GM10266 (cell line): ENCODE data around the gene RUNX3.
A peak's percentile ranks its signal among the peaks of the same experiment; 100 is the strongest.

ENCODE experiments used
- DNase-seq: peaks from one replicate; pipeline ENCODE4 v3.0.0; 2012; ENCODE audit errors: extremely low spot score
- CTCF ChIP-seq: IDR thresholded peaks from 2 replicates; pipeline ENCODE4 v1.5.1; 2012; ENCODE audit warnings: mild to moderate bottlenecking, low read depth; ENCODE audit not compliant: control insufficient read depth, insufficient read depth; ENCODE audit errors: missing control alignments

RUNX3 gene

GRCh38 chr1:24900985-24901781, 28.9 kb downstream of the RUNX3 start:
- no peak for TF ChIP-seq CTCF
- peak; percentile 61 for DNase-seq

GRCh38 chr1:24900486-24900849, 29.6 kb downstream of the RUNX3 start:
- TF ChIP-seq CTCF: no peak
- DNase-seq: peak; percentile 39

GRCh38 chr1:24899581-24900485, 30.2 kb downstream of the RUNX3 start:
- DNase-seq: peak; percentile 53
- TF ChIP-seq CTCF: no peak

GRCh38 chr1:24898909-24899439, 31.1 kb downstream of the RUNX3 start:
- DNase-seq: peak; percentile 14
- no peak for TF ChIP-seq CTCF

- DNase-seq: peak; percentile 76
- TF ChIP-seq CTCF: peak; percentile 90
These were observed 31.7 kb downstream of the RUNX3 start for GRCh38 chr1:24898152-24898908.

GRCh38 chr1:24897263-24898151, 32.6 kb downstream of the RUNX3 start:
- TF ChIP-seq CTCF: no peak
- DNase-seq: peak; percentile 14
